HepG2 (cell line): ENCODE measurements around the gene ARMC5. TPM values are rescaled to one million over a fixed set of nuclear protein-coding genes. Genes with fewer than 3 reads are reported as not detected.

Experiments
- FLYWCH1 ChIP-seq: sonication (generic); formaldehyde crosslinking; IDR thresholded peaks from 2 replicates; pipeline ENCODE4 v1.8.1; 2023; ENCODE audit warnings: mild to moderate bottlenecking, missing genetic modification reagents
- HES4 ChIP-seq: sonication (generic); formaldehyde crosslinking; IDR thresholded peaks from 2 replicates; pipeline ENCODE4 v1.9.0; 2021; ENCODE audit warnings: mild to moderate bottlenecking, missing genetic modification reagents, borderline replicate concordance
- HNRNPL ChIP-seq: fragments of 200-400 bp; formaldehyde crosslinking; IDR thresholded peaks from 2 replicates; pipeline ENCODE4 v1.6.1; 2017; ENCODE audit warnings: mild to moderate bottlenecking, low read depth, low read length
- KAT2B ChIP-seq: fragments of 150-350 bp; IDR thresholded peaks from 2 replicates; pipeline ENCODE4 v1.6.1; 2014; ENCODE audit warnings: low read depth, low read length, borderline replicate concordance
- KAT8 ChIP-seq: IDR thresholded peaks from 2 replicates; pipeline ENCODE4 v1.6.1; 2016; ENCODE audit warnings: missing genetic modification reagents, missing compliant biosample characterization
- KLF9 ChIP-seq: IDR thresholded peaks from 2 replicates; pipeline ENCODE4 v1.6.1; 2016; ENCODE audit warnings: low read depth
- MEIS2 ChIP-seq: sonication (generic); formaldehyde crosslinking; IDR thresholded peaks from 2 replicates; pipeline ENCODE4 v1.9.0; 2021; ENCODE audit warnings: mild to moderate bottlenecking, missing genetic modification reagents
- MYNN ChIP-seq: sonication (generic); formaldehyde crosslinking; IDR thresholded peaks from 2 replicates; pipeline ENCODE4 v1.4.0; 2020; ENCODE audit warnings: mild to moderate bottlenecking, low read depth, missing genetic modification reagents
- NR2F1 ChIP-seq, 2 experiments: fragments of 450-650 bp in 1 of 2; formaldehyde crosslinking in 1 of 2; IDR thresholded peaks; 2 replicates each; pipeline versions ENCODE4 v1.5.0 to v1.6.1; 2016 to 2020; ENCODE audit warnings: mild to moderate bottlenecking in 1 of 2, missing compliant biosample characterization in 1 of 2, missing genetic modification reagents in 1 of 2, moderate library complexity in 1 of 2
- SP4 ChIP-seq: sonication (generic); formaldehyde crosslinking; IDR thresholded peaks from 2 replicates; pipeline ENCODE4 v1.8.1; 2023; ENCODE audit warnings: mild to moderate bottlenecking, missing genetic modification reagents
- SP5 ChIP-seq: IDR thresholded peaks from 2 replicates; pipeline ENCODE4 v1.6.1; 2016; ENCODE audit warnings: low read depth, borderline replicate concordance
- SPEN ChIP-seq: sonication (generic); formaldehyde crosslinking; IDR thresholded peaks from 2 replicates; pipeline ENCODE4 v1.5.1; 2020; ENCODE audit warnings: low read depth, mild to moderate bottlenecking, missing genetic modification reagents
- TEAD3 ChIP-seq: optimal IDR thresholded peaks from 2 replicates; pipeline ENCODE3; 2016; ENCODE audit warnings: borderline replicate concordance
- WIZ ChIP-seq: sonication (generic); formaldehyde crosslinking; IDR thresholded peaks from 2 replicates; pipeline ENCODE4 v1.5.1; 2020; ENCODE audit warnings: mild to moderate bottlenecking, missing genetic modification reagents
- XRCC5 ChIP-seq: fragments of 200-400 bp; formaldehyde crosslinking; optimal IDR thresholded peaks from 2 replicates; pipeline ENCODE3; 2017; ENCODE audit warnings: mild to moderate bottlenecking, low read length
- ZBTB21 ChIP-seq: sonication (generic); formaldehyde crosslinking; IDR thresholded peaks from 2 replicates; pipeline ENCODE4 v1.4.0; 2020; ENCODE audit warnings: missing genetic modification reagents
- ZMYM3 ChIP-seq: sonication (generic); formaldehyde crosslinking; IDR thresholded peaks from 2 replicates; pipeline ENCODE4 v1.5.1; 2020; ENCODE audit warnings: mild to moderate bottlenecking, missing genetic modification reagents
- ZNF101 ChIP-seq: sonication (generic); formaldehyde crosslinking; IDR thresholded peaks from 2 replicates; pipeline ENCODE4 v1.4.0; 2020; ENCODE audit warnings: mild to moderate bottlenecking, low read depth, missing genetic modification reagents, borderline replicate concordance
- ZNF264 ChIP-seq: sonication (generic); formaldehyde crosslinking; IDR thresholded peaks from 2 replicates; pipeline ENCODE4 v1.4.0; 2020; ENCODE audit warnings: missing genetic modification reagents
- ZNF468 ChIP-seq: sonication (generic); formaldehyde crosslinking; IDR thresholded peaks from 2 replicates; pipeline ENCODE4 v1.8.0; 2022; ENCODE audit warnings: mild to moderate bottlenecking, moderate library complexity, missing genetic modification reagents
- ZNF652 ChIP-seq: IDR thresholded peaks from 2 replicates; pipeline ENCODE4 v1.6.1; 2016; ENCODE audit warnings: low read depth, borderline replicate concordance
- polyA plus RNA-seq, 8 experiments: library from polyadenylated mRNA; depleted of rRNA in 3 of 8; stranded (reverse) in 7 of 8; unstranded in 1 of 8; fragments of >200 nt; fragmentation: Illumina TruSeq in 4 of 8; extraction: Trizol in 4 of 8; gene quantifications; 2 replicates each; pipeline versions ENCODE4 v1.2.1 to v1.2.3, GENCODE V29; 2011 to 2016; ENCODE audit warnings: low read depth in 4 of 8, missing spikeins in 1 of 8, mixed read lengths in 1 of 8; ENCODE audit not compliant: insufficient read depth in 1 of 8
- total RNA-seq, 5 experiments: library from RNA; depleted of rRNA; stranded (reverse); fragments of >200 nt; fragmentation: Illumina TruSeq; extraction: Trizol; gene quantifications; 2 replicates each; pipeline ENCODE4 v1.2.3, GENCODE V29; 2016; ENCODE audit warnings: low read depth in 1 of 5
- TF ChIP-seq, protein P1 (sequence below): sonication (generic); formaldehyde crosslinking; IDR thresholded peaks from 2 replicates; pipeline ENCODE4 v1.5.1; 2020; ENCODE audit warnings: mild to moderate bottlenecking, missing genetic modification reagents
- TF ChIP-seq, protein P2 (sequence below): sonication (generic); formaldehyde crosslinking; IDR thresholded peaks from 2 replicates; pipeline ENCODE4 v1.9.0; 2021; ENCODE audit warnings: missing genetic modification reagents, mild to moderate bottlenecking, borderline replicate concordance
- TF ChIP-seq, protein P3 (sequence below): sonication (generic); formaldehyde crosslinking; IDR thresholded peaks from 2 replicates; pipeline ENCODE4 v1.5.0; 2020; ENCODE audit warnings: missing genetic modification reagents, mild to moderate bottlenecking, borderline replicate concordance

Gene ARMC5
- total and polyA plus RNA-seq, 2 of the 13 experiments (the other 11 are each of a cell fraction or from before 2014, with no cell fraction given) = 10.8 to 22.3 TPM

DNA sequence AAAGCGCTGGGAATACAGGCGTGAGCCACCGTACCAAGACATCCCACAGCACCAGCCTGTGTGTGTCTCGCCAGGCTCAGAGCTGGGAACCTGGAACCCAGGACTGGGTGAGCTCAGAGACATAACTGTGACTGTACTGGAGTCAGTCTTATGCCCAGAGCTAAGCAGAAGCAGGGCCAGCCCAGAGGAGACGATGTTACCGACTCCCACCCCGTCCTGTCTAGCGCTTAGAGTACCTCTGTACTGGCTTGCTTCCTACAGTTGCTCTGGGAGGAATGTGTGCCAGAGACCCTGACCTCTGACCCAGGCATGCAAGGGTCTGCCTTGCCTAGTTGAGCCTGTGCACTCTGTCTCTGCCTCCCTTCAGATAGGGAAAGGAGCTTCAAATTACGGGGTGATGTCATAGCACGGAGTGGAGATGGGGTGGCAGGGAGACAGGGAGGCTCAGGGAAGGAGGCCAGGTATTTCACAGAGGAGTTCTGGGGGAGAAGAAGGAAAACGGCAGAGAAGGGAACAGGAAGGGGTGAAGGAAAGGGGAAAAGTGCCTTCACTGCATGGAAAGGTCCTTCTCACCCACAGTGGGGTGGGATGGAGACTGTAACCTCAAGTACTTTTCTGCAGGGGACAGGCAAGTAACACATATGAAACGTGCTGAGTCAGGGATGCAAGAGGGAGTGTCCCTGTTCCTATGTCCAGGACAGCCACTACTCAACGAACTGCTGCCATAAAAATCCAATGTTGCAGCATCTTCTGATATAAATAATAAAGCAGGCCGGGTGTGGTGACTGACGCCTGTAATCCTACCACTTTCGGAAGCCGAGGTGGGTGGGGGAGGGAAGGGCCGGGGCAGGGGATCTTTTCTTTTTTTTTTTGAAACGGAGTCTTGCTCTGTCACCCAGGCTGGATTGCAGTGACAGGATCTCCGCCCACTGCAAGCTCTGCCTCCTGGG, 5.8 kb upstream of the ARMC5 start (continued):
- TF ChIP-seq XRCC5 = peak; percentile 17
- no peak for TF ChIP-seq KLF9 (CRISPR knock-in tag)
- peak; percentile 94 to 97 for TF ChIP-seq NR2F1 (CRISPR knock-in tag; IDR thresholded peaks at IDR 0.05)
- TF ChIP-seq, protein P1, sequence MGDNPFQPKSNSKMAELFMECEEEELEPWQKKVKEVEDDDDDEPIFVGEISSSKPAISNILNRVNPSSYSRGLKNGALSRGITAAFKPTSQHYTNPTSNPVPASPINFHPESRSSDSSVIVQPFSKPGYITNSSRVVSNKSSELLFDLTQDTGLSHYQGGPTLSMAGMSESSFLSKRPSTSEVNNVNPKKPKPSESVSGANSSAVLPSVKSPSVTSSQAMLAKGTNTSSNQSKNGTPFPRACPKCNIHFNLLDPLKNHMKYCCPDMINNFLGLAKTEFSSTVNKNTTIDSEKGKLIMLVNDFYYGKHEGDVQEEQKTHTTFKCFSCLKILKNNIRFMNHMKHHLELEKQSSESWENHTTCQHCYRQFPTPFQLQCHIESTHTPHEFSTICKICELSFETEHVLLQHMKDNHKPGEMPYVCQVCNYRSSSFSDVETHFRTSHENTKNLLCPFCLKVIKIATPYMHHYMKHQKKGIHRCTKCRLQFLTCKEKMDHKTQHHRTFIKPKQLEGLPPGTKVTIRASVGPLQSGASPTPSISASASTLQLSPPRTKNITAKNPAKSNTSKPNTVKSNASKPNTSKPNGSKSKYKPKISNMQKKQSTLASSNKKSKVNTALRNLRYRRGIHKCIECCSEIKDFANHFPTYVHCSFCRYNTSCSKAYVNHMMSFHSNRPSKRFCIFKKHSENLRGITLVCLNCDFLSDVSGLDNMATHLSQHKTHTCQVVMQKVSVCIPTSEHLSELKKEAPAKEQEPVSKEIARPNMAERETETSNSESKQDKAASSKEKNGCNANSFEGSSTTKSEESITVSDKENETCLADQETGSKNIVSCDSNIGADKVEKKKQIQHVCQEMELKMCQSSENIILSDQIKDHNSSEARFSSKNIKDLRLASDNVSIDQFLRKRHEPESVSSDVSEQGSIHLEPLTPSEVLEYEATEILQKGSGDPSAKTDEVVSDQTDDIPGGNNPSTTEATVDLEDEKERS (CRISPR knock-in tag) = peak; percentile 61; the same call in 1 of the 2 replicates
- TF ChIP-seq FLYWCH1 (CRISPR knock-in tag) = no peak
- TF ChIP-seq KAT2B = no peak
- 0 out of 2 replicates have a peak, but pooled peaks have one; percentile 36 for TF ChIP-seq KAT8 (CRISPR knock-in tag)
- TF ChIP-seq MYNN (CRISPR knock-in tag) = 0 out of 2 replicates have a peak, but pooled peaks have one; percentile 12
- no peak for TF ChIP-seq HNRNPL
- TF ChIP-seq HES4 = no peak
- peak; percentile 96 for TF ChIP-seq TEAD3 (CRISPR knock-in tag)
- TF ChIP-seq MEIS2 (CRISPR knock-in tag) = peak; percentile 67; the same call in 1 of the 2 replicates
- peak; percentile 75; the same call in 1 of the 2 replicates for TF ChIP-seq SPEN (CRISPR knock-in tag)
- no peak for TF ChIP-seq ZNF652 (CRISPR knock-in tag)
- TF ChIP-seq, protein P2, sequence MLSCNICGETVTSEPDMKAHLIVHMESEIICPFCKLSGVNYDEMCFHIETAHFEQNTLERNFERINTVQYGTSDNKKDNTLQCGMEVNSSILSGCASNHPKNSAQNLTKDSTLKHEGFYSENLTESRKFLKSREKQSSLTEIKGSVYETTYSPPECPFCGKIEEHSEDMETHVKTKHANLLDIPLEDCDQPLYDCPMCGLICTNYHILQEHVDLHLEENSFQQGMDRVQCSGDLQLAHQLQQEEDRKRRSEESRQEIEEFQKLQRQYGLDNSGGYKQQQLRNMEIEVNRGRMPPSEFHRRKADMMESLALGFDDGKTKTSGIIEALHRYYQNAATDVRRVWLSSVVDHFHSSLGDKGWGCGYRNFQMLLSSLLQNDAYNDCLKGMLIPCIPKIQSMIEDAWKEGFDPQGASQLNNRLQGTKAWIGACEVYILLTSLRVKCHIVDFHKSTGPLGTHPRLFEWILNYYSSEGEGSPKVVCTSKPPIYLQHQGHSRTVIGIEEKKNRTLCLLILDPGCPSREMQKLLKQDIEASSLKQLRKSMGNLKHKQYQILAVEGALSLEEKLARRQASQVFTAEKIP (CRISPR knock-in tag) = no peak
- no peak for TF ChIP-seq WIZ (CRISPR knock-in tag)
- TF ChIP-seq, protein P3, sequence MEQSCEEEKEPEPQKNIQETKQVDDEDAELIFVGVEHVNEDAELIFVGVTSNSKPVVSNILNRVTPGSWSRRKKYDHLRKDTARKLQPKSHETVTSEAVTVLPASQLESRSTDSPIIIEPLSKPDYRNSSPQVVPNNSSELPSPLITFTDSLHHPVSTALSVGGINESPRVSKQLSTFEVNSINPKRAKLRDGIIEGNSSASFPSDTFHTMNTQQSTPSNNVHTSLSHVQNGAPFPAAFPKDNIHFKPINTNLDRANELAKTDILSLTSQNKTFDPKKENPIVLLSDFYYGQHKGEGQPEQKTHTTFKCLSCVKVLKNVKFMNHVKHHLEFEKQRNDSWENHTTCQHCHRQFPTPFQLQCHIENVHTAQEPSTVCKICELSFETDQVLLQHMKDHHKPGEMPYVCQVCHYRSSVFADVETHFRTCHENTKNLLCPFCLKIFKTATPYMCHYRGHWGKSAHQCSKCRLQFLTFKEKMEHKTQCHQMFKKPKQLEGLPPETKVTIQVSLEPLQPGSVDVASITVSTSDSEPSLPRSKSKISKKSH (CRISPR knock-in tag) = no peak
- TF ChIP-seq ZBTB21 = 0 out of 2 replicates have a peak, but pooled peaks have one; percentile 47
- no peak for TF ChIP-seq SP4 (CRISPR knock-in tag)
- peak; percentile 91 for TF ChIP-seq SP5
- TF ChIP-seq ZNF264 (CRISPR knock-in tag) = no peak
- no peak for TF ChIP-seq ZNF101 (CRISPR knock-in tag)
- TF ChIP-seq ZMYM3 (CRISPR knock-in tag) = peak; percentile 83
- TF ChIP-seq ZNF468 (CRISPR knock-in tag) = no peak
